ENCODE data around the gene COLEC12. TPM values are rescaled to one million over a fixed set of nuclear protein-coding genes. Genes with fewer than 3 reads are reported as not detected.
"Not testable (repeated sequence)": the region's sequence is repeated elsewhere in the genome, so short reads cannot be mapped to it uniquely, and the experiment has no call there.

Gene COLEC12
- total RNA-seq, 2 experiments from 2014 or later, result not detected

DNA sequence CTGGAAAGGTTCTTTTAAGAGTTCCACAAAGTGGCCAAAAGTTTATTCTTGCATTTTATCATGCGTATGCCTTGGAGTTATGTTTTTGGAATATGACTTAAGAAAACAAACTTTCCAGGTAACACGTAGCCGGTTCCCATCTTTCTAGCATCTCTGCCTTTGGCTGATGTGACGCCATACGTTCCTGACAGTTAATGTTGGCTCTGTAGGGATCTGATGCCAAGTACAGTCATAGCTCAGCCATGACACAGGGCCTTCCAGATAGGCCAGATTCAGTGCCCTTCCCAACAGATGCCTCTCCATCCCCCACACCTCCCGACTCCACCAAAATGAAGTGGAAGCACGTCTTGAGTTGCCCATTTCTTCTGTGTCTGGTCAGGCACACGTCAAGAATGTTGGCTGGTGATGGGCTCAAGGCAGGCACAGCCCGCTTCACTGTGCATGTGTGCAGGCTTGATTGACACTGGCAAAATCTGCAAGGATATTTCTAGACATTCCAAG, 181.7 kb downstream of the COLEC12 start:
- CTCF ChIA-PET, result no interaction called here

DNA sequence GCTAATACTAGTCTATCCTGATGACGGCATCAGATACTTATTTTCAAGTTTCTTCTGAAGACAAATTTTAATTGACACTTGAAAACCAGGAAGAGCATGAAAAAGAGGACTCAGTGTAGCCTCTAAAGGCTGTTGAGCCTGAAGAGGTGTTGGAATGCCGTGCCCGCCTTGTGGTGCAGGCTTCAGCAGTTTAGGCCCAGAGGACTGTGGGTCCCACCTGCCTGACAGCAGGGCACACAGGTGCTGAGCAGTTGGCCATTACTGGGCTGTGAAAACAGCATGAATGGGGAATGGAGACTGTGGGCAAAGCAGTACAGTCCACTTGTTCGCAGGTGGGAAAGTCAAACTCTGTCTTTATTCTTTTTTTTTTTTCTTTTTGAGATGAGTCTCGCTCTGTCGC, 182.9 kb downstream of the COLEC12 start:
- Mint-ChIP-seq H3K27me3 (no peaks in the 10 kb centered on the region), H3K36me3 (no peaks in the 10 kb centered on the region)
- CTCF ChIA-PET, result no interaction called here

More for the DNA sequence above, 181.7 kb downstream of the COLEC12 start:
- H3K9me3 Mint-ChIP-seq, result no peaks in the 10 kb centered on the region
- H3K27ac Mint-ChIP-seq, result no peak overlapping the region
- intact Hi-C loops (cut with micrococcal nuclease), result no loop called here
- H3K36me3 Mint-ChIP-seq, result no peaks in the 10 kb centered on the region
- no peak for DNase-seq
- peaks cover 8% of the 10 kb centered on the region for H3K4me1 Mint-ChIP-seq (ENCODE audit: low read depth)
- H3K4me3 Mint-ChIP-seq, result no peak overlapping the region
- POLR2A ChIA-PET, result no interaction called here
- H3K27me3 Mint-ChIP-seq, result no peaks in the 10 kb centered on the region

DNA sequence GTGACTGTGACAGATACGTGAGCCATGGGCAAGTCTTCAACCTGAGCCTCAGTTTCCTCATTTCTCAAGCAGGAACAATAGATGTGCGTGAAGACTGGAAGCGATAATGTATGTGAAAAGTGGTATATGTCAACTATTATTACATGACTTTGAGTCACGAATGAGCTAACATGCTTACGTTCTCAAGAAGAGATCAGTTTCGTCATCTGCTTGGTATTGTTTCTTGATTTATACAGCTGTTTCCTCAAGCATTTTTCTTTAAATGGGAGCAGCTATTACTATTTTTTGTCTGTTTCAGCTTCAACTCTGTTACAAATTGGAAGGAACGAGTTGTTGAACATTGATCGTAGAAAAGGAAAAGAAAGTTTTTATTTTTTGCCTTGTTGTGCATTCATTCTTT, 184.1 kb downstream of the COLEC12 start:
- intact Hi-C loops (cut with micrococcal nuclease), result no loop called here
- no peaks in the 10 kb centered on the region for H3K27me3 Mint-ChIP-seq
- no peaks in the 10 kb centered on the region for H3K9me3 Mint-ChIP-seq
- H3K36me3 Mint-ChIP-seq, result no peaks in the 10 kb centered on the region
- ChIA-PET CTCF (no interaction called here), POLR2A (no interaction called here)
- no peak for DNase-seq
- no peaks in the 10 kb centered on the region for H3K4me1 Mint-ChIP-seq (ENCODE audit: low read depth)
- no peak overlapping the region for H3K4me3 Mint-ChIP-seq
- no peak overlapping the region for H3K27ac Mint-ChIP-seq

More for the DNA sequence above, 182.9 kb downstream of the COLEC12 start:
- intact Hi-C loops (cut with micrococcal nuclease), result no loop called here
- Mint-ChIP-seq H3K4me3 (no peak overlapping the region), H3K27ac (no peak overlapping the region), H3K9me3 (no peaks in the 10 kb centered on the region), H3K4me1 (ENCODE audit: low read depth) (peaks cover 7% of the 10 kb centered on the region)
- POLR2A ChIA-PET, result no interaction called here
- DNase-seq, result no peak

DNA sequence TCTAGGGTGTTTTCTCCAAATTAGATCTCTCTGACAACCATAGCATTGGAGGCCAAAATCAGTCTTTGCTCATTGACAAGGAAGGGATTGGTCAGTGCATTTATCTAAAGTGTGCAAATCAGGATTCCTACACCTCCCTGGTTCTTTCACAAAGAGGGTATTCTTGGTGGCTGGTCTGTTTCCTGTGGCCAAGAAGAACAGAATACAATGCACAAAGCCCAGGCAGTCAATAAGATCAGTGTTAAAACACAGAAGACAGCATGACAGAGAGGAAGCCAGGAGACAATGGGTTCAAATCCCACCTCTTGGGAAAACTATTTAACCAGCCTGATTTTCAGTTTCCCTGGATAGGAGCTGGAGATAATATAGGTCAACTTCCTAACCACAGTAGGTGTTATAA, 186.6 kb downstream of the COLEC12 start:
- intact Hi-C loops (cut with micrococcal nuclease), result no loop called here
- ChIA-PET POLR2A (no interaction called here), CTCF (no interaction called here)
- Mint-ChIP-seq H3K27me3 (peaks cover 5% of the 10 kb centered on the region), H3K4me3 (no peak overlapping the region), H3K4me1 (ENCODE audit: low read depth) (no peaks in the 10 kb centered on the region), H3K36me3 (no peaks in the 10 kb centered on the region), H3K27ac (no peak overlapping the region), H3K9me3 (no peaks in the 10 kb centered on the region)
- no peak for DNase-seq

DNA sequence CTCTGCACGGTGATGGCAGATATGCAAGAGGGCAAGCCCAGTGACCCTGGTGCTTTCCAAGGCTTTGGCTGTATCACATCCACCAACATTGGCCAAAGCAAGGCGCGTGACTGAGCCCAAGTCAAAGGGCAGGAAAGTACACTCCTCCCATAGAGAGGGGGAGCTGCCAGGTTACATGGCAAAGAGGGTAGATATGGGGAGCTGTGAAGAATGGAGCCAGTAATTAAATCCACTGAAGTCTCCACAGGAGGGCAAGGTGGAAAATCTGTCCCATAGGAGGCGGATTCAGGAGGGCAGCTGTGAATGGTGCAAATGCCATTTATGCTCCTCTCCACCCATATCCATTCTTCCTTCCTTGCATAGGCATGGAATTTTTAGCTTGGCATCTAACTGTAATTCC, 188.1 kb downstream of the COLEC12 start:
- H3K36me3 Mint-ChIP-seq, result no peaks in the 10 kb centered on the region
- no peak overlapping the region for H3K4me3 Mint-ChIP-seq
- POLR2A ChIA-PET, result no interaction called here
- peaks cover 6% of the 10 kb centered on the region for H3K27me3 Mint-ChIP-seq
- no peaks in the 10 kb centered on the region for H3K9me3 Mint-ChIP-seq
- no peaks in the 10 kb centered on the region for H3K4me1 Mint-ChIP-seq (ENCODE audit: low read depth)
- H3K27ac Mint-ChIP-seq, result no peak overlapping the region
- no peak for DNase-seq
- CTCF ChIA-PET, result interaction anchor here (0.6 kb wide), 1 partner anchor 16 kb away, joined by 4 read pairs; no protein-coding TSS in a partner anchor
- intact Hi-C loops (cut with micrococcal nuclease), result no loop called here

DNA sequence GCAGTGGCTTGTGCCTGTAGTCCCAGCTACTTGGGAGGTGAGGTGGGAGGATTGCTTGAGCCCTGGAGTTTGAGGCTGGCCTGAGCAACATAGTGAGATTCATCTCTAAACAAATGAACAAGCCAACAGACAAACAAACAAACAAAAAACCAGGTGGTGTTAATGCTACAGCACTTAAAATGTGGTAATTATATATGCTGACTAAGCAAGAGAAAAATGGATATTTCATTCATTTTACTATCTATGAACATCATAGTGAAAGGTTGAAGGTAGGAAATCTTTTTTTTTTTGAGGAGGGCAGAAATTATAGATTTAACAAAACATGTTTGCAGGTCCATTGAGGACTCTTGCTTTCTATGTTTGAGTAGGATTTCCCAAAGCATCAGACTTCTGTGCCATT, 190.5 kb downstream of the COLEC12 start:
- POLR2A ChIA-PET, result no interaction called here

DNA sequence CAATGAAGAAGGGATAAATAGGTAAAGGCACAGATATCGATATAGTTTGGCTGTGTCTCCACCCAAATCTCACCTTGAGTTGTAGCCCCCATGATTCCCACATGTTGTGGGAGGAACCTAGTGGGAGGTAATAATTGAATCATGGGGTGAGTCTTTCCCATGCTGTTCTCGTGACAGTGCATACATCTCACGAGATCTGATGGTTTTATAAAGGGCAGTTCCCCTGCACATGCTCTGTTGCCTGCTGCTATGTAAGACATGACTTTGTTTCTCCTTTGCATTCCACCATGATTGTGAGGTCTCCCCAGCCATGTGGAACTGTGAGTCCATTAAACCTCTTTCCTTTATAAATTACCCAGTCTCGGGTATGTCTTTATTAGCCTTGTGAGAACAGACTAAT, 192.4 kb downstream of the COLEC12 start:
- DNase-seq; H3K36me3 Mint-ChIP-seq; H3K27ac Mint-ChIP-seq; H3K9me3 Mint-ChIP-seq; H3K4me3 Mint-ChIP-seq; CTCF ChIA-PET; H3K4me1 Mint-ChIP-seq (ENCODE audit: low read depth); intact Hi-C loops (cut with micrococcal nuclease); POLR2A ChIA-PET: not testable (repeated sequence)
- H3K27me3 Mint-ChIP-seq, result peaks cover 17% of the 10 kb centered on the region

More for the DNA sequence above, 190.5 kb downstream of the COLEC12 start:
- Mint-ChIP-seq H3K4me1 (ENCODE audit: low read depth) (no peaks in the 10 kb centered on the region), H3K9me3 (no peaks in the 10 kb centered on the region), H3K36me3 (no peaks in the 10 kb centered on the region), H3K4me3 (no peak overlapping the region), H3K27me3 (peaks cover 14% of the 10 kb centered on the region), H3K27ac (no peak overlapping the region)
- no peak for DNase-seq
- intact Hi-C loops (cut with micrococcal nuclease), result no loop called here
- CTCF ChIA-PET, result no interaction called here

DNA sequence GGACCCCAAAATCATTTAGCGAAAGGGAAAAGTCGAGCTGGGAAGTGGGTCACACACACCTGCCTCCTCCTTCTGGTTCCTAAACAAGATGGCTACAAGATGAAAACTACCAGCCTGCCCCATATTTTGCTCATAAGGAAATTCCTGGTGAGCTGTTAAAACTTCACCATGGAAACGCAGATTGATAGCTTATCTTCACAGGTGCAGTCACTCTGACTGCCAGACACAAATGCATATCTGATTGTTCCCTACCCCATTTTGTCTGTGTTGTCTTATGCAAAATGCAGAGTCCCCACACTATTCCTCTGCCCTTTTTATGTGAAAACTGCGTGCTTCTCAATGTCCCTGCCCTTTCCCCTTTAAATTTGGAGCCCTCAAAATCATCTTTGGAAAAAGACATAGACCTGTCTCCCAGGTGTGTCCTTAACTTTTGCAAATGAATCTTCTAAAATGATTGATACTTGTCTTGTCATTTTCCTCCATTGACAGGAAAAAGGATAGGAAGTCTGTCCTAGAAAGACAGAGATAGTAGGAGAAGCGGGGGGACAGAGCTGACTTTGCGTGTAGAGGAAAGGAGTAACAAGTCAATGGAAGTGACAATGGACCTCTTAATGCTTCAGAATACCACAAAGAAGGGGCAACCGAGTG, 193.8 kb downstream of the COLEC12 start:
- no peaks in the 10 kb centered on the region for H3K4me1 Mint-ChIP-seq (ENCODE audit: low read depth)
- POLR2A ChIA-PET, result no interaction called here
- H3K36me3 Mint-ChIP-seq, result no peaks in the 10 kb centered on the region
- no peak overlapping the region for H3K27ac Mint-ChIP-seq
- no peak for DNase-seq
- H3K4me3 Mint-ChIP-seq, result no peak overlapping the region
- intact Hi-C loops (cut with micrococcal nuclease), result no loop called here
- H3K27me3 Mint-ChIP-seq, result peaks cover 17% of the 10 kb centered on the region
- no peaks in the 10 kb centered on the region for H3K9me3 Mint-ChIP-seq
- CTCF ChIA-PET, result no interaction called here

DNA sequence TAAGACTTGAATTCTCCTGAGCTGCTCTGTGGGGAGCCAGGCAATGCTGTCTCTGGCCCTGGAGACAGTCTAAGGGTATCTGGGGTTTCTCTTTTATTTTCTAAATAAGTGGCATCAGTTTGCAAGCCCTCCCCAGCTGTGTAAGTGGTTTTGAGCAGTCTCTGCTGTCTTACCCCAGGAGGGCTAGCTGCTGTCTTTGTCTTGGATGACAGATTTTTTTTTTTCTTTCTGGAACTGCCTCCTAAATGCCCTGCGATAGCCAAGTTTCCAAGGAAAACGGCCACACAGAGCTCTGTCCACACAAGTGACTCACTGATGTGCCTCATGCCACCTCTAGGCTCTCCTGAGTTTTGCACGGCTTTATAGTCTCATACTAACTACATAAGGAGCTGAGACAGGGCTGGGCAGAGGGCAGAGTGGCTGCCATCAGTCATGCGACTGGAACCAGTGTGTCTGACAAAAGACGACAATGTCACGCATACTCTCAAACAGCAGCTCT, 195.4 kb downstream of the COLEC12 start:
- H3K4me1 Mint-ChIP-seq (ENCODE audit: low read depth), result no peaks in the 10 kb centered on the region
- no peak overlapping the region for H3K27ac Mint-ChIP-seq
- ChIA-PET POLR2A (no interaction called here), CTCF (no interaction called here)
- no peaks in the 10 kb centered on the region for H3K9me3 Mint-ChIP-seq
- no peak overlapping the region for H3K4me3 Mint-ChIP-seq
- H3K36me3 Mint-ChIP-seq, result no peaks in the 10 kb centered on the region
- no peak for DNase-seq
- intact Hi-C loops (cut with micrococcal nuclease), result no loop called here
- peaks cover 14% of the 10 kb centered on the region for H3K27me3 Mint-ChIP-seq

DNA sequence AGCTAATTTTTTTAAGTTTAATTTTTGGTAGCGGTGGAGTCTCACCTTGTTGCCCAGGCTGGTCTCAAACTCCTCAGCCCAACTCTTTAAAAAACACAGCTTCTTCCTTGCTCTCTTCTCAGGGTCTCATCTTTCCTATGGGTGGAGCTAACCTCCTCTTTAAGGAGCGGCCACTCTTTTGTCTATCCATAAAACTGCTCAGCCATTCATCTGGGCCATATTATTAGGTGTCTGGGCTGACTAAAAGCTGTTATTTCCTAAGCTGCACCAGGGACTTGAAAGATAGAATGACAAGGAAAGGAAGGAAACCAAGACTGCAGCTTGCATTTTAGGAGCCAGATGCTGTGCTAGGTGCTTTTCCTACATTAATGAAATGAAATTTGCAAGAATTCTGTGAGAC, 196.9 kb downstream of the COLEC12 start:
- Mint-ChIP-seq H3K4me3 (no peak overlapping the region), H3K9me3 (no peaks in the 10 kb centered on the region), H3K27me3 (peaks cover 14% of the 10 kb centered on the region), H3K36me3 (no peaks in the 10 kb centered on the region), H3K27ac (no peak overlapping the region), H3K4me1 (ENCODE audit: low read depth) (no peaks in the 10 kb centered on the region)
- ChIA-PET POLR2A (no interaction called here), CTCF (no interaction called here)
- DNase-seq, result no peak
- intact Hi-C loops (cut with micrococcal nuclease), result no loop called here

DNA sequence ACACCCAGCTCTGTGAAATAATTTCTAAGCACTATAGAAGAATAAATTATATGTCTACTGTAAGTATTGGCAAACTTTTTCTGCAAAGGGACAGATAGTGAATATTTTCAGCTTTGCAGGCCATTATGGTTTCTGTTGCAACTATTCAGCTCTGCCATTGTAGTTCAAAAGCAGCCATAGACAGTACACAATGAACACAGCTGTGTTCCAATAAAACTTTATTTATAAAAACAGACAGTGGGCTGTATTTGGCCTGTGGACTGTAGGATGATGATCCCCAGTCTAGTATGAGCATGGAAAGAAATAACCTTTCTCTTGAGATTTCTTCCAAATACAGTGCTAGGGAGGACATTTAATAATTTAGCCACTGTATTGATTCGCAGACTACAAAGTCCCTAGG, 197.5 kb downstream of the COLEC12 start:
- Mint-ChIP-seq H3K9me3 (no peaks in the 10 kb centered on the region), H3K36me3 (no peaks in the 10 kb centered on the region), H3K4me1 (ENCODE audit: low read depth) (no peaks in the 10 kb centered on the region), H3K4me3 (no peak overlapping the region), H3K27ac (no peak overlapping the region), H3K27me3 (peaks cover 12% of the 10 kb centered on the region)
- no peak for DNase-seq
- POLR2A ChIA-PET, result no interaction called here
- CTCF ChIA-PET, result no interaction called here
- intact Hi-C loops (cut with micrococcal nuclease), result no loop called here

DNA sequence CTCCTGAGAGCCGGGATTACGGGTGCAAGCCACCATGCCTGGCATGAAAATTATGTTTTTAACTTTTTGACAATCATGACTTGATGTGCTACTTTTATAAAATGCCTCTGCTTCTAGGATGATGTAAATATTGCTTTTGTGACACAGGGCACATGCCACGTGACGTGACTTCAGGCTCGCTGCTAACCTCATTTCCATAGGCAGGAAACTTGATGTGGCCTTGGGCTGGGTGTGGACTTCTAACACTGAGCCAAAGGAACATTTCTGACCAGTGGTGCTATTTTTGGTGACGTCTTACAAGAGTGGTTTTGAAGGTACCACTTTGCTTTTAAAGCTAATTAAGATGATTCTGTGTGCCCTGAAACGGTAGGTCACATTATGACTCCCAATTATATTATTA, 198.4 kb downstream of the COLEC12 start:
- Mint-ChIP-seq H3K27ac (no peak overlapping the region), H3K36me3 (no peaks in the 10 kb centered on the region), H3K4me1 (ENCODE audit: low read depth) (no peaks in the 10 kb centered on the region), H3K27me3 (peaks cover 12% of the 10 kb centered on the region), H3K4me3 (no peak overlapping the region), H3K9me3 (no peaks in the 10 kb centered on the region)
- intact Hi-C loops (cut with micrococcal nuclease), result no loop called here
- ChIA-PET POLR2A (no interaction called here), CTCF (no interaction called here)
- no peak for DNase-seq

DNA sequence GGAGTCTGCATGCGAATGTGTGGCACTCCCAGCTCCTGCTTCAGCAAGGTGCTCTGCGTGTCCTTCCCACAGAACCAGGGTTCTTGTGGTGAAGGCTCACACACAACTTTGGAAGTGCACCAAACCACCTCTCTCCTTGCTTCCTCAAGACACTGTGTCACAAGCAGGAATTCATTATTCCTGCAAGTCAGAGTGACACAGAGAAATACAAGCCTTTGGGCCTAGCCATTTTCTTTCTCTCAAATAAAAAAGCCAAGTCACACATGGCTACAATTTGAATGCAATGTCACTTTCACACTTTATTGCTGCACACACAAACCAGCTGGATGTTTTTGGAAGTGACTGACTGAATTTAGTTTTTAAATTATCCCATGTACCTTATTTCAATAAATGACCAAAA, 202.6 kb downstream of the COLEC12 start:
- H3K36me3 Mint-ChIP-seq, result no peaks in the 10 kb centered on the region
- ChIA-PET POLR2A (no interaction called here), CTCF (no interaction called here)
- H3K27ac Mint-ChIP-seq, result no peak overlapping the region
- DNase-seq, result no peak
- H3K4me1 Mint-ChIP-seq (ENCODE audit: low read depth), result no peaks in the 10 kb centered on the region
- intact Hi-C loops (cut with micrococcal nuclease), result no loop called here
- H3K4me3 Mint-ChIP-seq, result no peak overlapping the region
- H3K27me3 Mint-ChIP-seq, result peaks cover 2% of the 10 kb centered on the region
- H3K9me3 Mint-ChIP-seq, result peaks cover 2% of the 10 kb centered on the region
